Measurements from ENCODE around the gene ZNF341. TPM values are rescaled to one million over a fixed set of nuclear protein-coding genes. Genes with fewer than 3 reads are reported as not detected.

The ZNF341 gene
- total and polyA plus RNA-seq, 2 donors (not counting 1 experiment from before 2014, with no cell fraction given): 9.1 to 10.9 TPM

- no peaks in the 10 kb centered on the region for H3K79me2 ChIP-seq (ENCODE audit: control insufficient read depth, insufficient read depth, low read length)
- no peak overlapping the region for H3K9ac ChIP-seq (ENCODE audit: low read length)
- 100% methylated on average over 2 of the region's 7 CpGs for WGBS (ENCODE audit: insufficient coverage)
- ChIA-PET POLR2A (interaction anchor here (0.7 kb wide), 1 partner anchor 20 kb away, joined by 3 read pairs; no protein-coding TSS in a partner anchor), CTCF (interaction anchor here (4.0 kb wide), 1 partner anchor 20 kb away, joined by 16 read pairs; no protein-coding TSS in a partner anchor)
- Mint-ChIP-seq H3K27ac (no peak overlapping the region), H3K9me3 (ENCODE audit: insufficient read depth) (no peaks in the 10 kb centered on the region), H3K4me1 (peaks cover 16% of the 10 kb centered on the region), H3K27me3 (no peaks in the 10 kb centered on the region), H3K4me3 (no peak overlapping the region)
- no peaks in the 10 kb centered on the region for H3K27me3 ChIP-seq (replicated peaks in 1 of 4; ENCODE audit: control extremely low read depth in 1 of 4, control insufficient read depth in 3 of 4, insufficient read depth in 4 of 4, low read length in 3 of 4)
- ATAC-seq (ENCODE audit: low read depth): no peak
- peaks cover 0 to 8% (median 5%) of the 10 kb centered on the region in 3 donors for H3K9me3 ChIP-seq (ENCODE audit: control extremely low read depth in 1 of 3, control insufficient read depth in 2 of 3, insufficient read depth in 1 of 3, low read length in 2 of 3)
- H4K20me1 ChIP-seq (ENCODE audit: control insufficient read depth, insufficient read depth, low read length, poor library complexity, severe bottlenecking): no peaks in the 10 kb centered on the region
- no peak overlapping the region for H2AFZ ChIP-seq (ENCODE audit: insufficient read depth, low read depth, low read length, poor library complexity, severe bottlenecking)
- no peak overlapping the region for H3K4me3 ChIP-seq (ENCODE audit: control extremely low read depth in 1 of 5, extremely low read depth in 1 of 5, insufficient read depth in 1 of 5, low read depth in 2 of 5, low read length in 4 of 5)
- peaks cover 10 to 15% of the 10 kb centered on the region in 2 donors for H3K4me1 ChIP-seq (ENCODE audit: control insufficient read depth in 2 of 2, insufficient read depth in 2 of 2, low read length in 2 of 2)
- TF ChIP-seq CTCF (IDR thresholded peaks at IDR 0.05) (no peak), EZH2 (IDR thresholded peaks at IDR 0.05; ENCODE audit: borderline replicate concordance, insufficient read depth, low read depth, low read length, poor library complexity, severe bottlenecking) (no peak)
- intact Hi-C loops (cut with micrococcal nuclease): no loop called here
- peaks cover 7 to 42% of the 10 kb centered on the region in 2 experiments for H3K36me3 ChIP-seq (replicated peaks in 1 of 2; ENCODE audit: control extremely low read depth in 1 of 2, control insufficient read depth in 1 of 2, extremely low read depth in 1 of 2, insufficient read depth in 2 of 2, low read length in 1 of 2)
- H3K27ac ChIP-seq (ENCODE audit: low read length in 2 of 2): no peak overlapping the region
- DNase-seq: no peak
- H3K4me2 ChIP-seq (replicated peaks; ENCODE audit: low read depth, low read length, poor library complexity, severe bottlenecking): no peak overlapping the region
Observed at GRCh38 chr20:33753143-33753542, 21.3 kb downstream of the ZNF341 start.

DNA sequence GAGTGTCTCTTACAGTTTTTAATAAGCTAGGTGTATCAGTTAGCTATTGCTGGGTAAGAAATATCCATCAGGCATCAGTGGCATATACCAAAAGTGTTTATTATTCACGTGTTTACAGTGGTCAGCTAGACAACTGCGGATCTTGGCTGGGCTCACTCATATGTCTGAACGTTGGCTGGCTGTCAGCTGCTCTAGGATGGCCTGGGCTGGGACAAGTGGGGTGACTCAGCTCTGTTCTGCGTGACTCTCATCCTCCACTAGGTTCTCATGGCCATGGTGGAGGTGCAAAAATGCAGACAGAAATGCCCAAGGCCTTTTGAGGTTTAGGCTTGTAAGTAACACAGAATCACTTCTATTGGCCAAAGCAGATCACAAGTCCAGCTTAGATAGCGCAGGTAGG is 22.0 kb downstream of the ZNF341 start:
- no peak overlapping the region for H2AFZ ChIP-seq (ENCODE audit: insufficient read depth, low read depth, low read length, poor library complexity, severe bottlenecking)
- CTCF ChIA-PET: interaction anchor here (4.0 kb wide), 1 partner anchor 21 kb away, joined by 16 read pairs; no protein-coding TSS in a partner anchor
- H3K27ac Mint-ChIP-seq: no peak overlapping the region

More for the DNA sequence above, 22.0 kb downstream of the ZNF341 start:
- Histone ChIP-seq H3K36me3 (replicated peaks in 1 of 2; ENCODE audit: control extremely low read depth in 1 of 2, control insufficient read depth in 1 of 2, extremely low read depth in 1 of 2, insufficient read depth in 2 of 2, low read length in 1 of 2) (peaks cover 7 to 40% of the 10 kb centered on the region in 2 experiments), H3K9ac (ENCODE audit: low read length) (no peak overlapping the region), H3K9me3 (ENCODE audit: control extremely low read depth in 1 of 3, control insufficient read depth in 2 of 3, insufficient read depth in 1 of 3, low read length in 2 of 3) (peaks cover 0 to 8% (median 5%) of the 10 kb centered on the region in 3 donors), H4K20me1 (ENCODE audit: control insufficient read depth, insufficient read depth, low read length, poor library complexity, severe bottlenecking) (no peaks in the 10 kb centered on the region), H3K4me1 (ENCODE audit: control insufficient read depth in 2 of 2, insufficient read depth in 2 of 2, low read length in 2 of 2) (peaks cover 10 to 15% of the 10 kb centered on the region in 2 donors), H3K27ac (ENCODE audit: low read length in 2 of 2) (no peak overlapping the region), H3K27me3 (replicated peaks in 1 of 4; ENCODE audit: control extremely low read depth in 1 of 4, control insufficient read depth in 3 of 4, insufficient read depth in 4 of 4, low read length in 3 of 4) (no peaks in the 10 kb centered on the region), H3K4me3 (ENCODE audit: control extremely low read depth in 1 of 5, extremely low read depth in 1 of 5, insufficient read depth in 1 of 5, low read depth in 2 of 5, low read length in 4 of 5) (no peak overlapping the region), H3K4me2 (replicated peaks; ENCODE audit: low read depth, low read length, poor library complexity, severe bottlenecking) (no peak overlapping the region), H3K79me2 (ENCODE audit: control insufficient read depth, insufficient read depth, low read length) (no peaks in the 10 kb centered on the region)
- no peak for DNase-seq
- Mint-ChIP-seq H3K27me3 (no peaks in the 10 kb centered on the region), H3K9me3 (ENCODE audit: insufficient read depth) (no peaks in the 10 kb centered on the region), H3K4me3 (no peak overlapping the region), H3K4me1 (peaks cover 16% of the 10 kb centered on the region)
- WGBS (ENCODE audit: insufficient coverage): 98% methylated on average over 4 of the region's 5 CpGs
- intact Hi-C loops (cut with micrococcal nuclease): no loop called here
- ATAC-seq (ENCODE audit: low read depth): no peak
- TF ChIP-seq EZH2 (IDR thresholded peaks at IDR 0.05; ENCODE audit: borderline replicate concordance, insufficient read depth, low read depth, low read length, poor library complexity, severe bottlenecking) (no peak), CTCF (IDR thresholded peaks at IDR 0.05) (no peak)
- POLR2A ChIA-PET: interaction anchor here (0.5 kb wide), 1 partner anchor 166 kb away, joined by 5 read pairs; no protein-coding TSS in a partner anchor
